ENCODE data around the gene UBQLN4.

UBQLN4 gene

DNA sequence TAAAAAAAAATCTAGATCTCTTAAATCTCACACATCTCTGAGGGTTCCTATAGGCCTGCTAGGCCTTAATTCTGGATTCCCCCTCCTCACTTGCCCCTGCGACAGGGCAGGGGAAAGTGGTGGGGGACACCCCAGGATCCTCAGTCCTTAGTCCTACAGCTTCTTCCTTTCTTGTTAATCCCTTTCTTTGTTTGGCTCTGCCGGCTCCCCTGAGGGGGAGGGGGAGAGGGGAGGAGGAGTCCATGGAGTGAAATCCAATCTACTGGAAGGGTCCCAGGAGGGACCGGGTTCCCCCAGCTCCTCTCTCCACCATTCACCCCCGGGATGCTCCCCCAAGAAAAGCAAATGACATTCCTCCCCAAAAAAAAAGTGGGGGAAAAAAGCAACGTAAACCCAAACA lies 20.1 kb upstream of the UBQLN4 start:
- TF ChIP-seq EP300 (IDR thresholded peaks at IDR 0.05; ENCODE audit: borderline replicate concordance) = no peak
- no peak for TF ChIP-seq ZBTB7A (IDR thresholded peaks at IDR 0.05; ENCODE audit: low read depth)
- no peak for TF ChIP-seq CEBPB (IDR thresholded peaks at IDR 0.05)
- no peak for TF ChIP-seq TAF1 (IDR thresholded peaks at IDR 0.05; ENCODE audit: low read depth)

DNA sequence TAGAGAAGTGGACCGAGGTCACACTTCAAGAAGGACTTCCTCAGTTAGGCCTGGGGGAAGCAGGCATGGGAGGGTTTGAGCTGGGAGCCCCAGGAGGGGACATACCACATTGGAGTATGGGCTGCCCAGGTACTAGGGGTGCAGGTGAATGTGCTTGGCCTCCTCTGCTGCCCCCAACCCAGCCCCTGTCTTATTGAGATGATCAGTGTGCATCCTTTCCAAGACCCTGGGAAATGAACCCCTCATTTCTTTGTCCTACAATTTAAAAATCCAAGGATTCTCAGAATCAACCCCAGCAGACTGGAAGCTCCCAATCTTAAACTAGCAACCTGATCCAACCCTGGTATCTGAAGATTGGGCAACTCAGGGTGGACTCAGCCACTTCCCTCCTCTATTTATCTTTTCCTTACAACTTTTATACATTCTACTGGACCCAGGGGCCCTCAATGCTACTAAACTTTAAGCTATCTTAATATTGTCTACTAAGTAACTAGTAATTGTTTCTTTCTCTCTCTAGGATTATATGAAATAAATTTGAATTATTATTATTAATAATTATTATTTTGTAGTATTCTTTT lies 19.6 kb upstream of the UBQLN4 start:
- TF ChIP-seq, protein P1, sequence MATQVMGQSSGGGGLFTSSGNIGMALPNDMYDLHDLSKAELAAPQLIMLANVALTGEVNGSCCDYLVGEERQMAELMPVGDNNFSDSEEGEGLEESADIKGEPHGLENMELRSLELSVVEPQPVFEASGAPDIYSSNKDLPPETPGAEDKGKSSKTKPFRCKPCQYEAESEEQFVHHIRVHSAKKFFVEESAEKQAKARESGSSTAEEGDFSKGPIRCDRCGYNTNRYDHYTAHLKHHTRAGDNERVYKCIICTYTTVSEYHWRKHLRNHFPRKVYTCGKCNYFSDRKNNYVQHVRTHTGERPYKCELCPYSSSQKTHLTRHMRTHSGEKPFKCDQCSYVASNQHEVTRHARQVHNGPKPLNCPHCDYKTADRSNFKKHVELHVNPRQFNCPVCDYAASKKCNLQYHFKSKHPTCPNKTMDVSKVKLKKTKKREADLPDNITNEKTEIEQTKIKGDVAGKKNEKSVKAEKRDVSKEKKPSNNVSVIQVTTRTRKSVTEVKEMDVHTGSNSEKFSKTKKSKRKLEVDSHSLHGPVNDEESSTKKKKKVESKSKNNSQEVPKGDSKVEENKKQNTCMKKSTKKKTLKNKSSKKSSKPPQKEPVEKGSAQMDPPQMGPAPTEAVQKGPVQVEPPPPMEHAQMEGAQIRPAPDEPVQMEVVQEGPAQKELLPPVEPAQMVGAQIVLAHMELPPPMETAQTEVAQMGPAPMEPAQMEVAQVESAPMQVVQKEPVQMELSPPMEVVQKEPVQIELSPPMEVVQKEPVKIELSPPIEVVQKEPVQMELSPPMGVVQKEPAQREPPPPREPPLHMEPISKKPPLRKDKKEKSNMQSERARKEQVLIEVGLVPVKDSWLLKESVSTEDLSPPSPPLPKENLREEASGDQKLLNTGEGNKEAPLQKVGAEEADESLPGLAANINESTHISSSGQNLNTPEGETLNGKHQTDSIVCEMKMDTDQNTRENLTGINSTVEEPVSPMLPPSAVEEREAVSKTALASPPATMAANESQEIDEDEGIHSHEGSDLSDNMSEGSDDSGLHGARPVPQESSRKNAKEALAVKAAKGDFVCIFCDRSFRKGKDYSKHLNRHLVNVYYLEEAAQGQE (IDR thresholded peaks at IDR 0.05; ENCODE audit: low read depth) = no peak

DNA sequence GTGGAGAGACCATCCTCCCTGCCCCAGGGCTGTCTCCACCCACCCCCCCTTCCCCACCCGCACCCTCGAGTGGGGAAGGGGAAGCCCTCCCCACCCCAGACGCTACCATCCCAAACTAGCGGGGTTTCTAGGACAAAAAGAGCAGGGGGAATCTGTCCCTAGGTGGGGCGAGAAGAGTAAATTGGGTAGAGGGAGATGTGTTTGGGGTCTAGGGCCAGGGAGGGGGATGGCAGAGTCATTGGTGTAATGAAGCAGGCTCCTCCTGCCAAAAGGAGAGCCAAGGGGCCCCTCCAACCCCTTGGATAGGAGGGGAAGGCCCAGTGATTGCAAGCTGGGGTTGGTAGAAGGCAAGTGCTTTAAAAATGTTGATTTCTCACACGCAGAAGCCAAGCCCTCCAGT lies 18.7 kb upstream of the UBQLN4 start:
- TF ChIP-seq EGR1 (IDR thresholded peaks at IDR 0.05) = no peak
- no peak for TF ChIP-seq NFIC (IDR thresholded peaks at IDR 0.05)
- TF ChIP-seq, protein P2, sequence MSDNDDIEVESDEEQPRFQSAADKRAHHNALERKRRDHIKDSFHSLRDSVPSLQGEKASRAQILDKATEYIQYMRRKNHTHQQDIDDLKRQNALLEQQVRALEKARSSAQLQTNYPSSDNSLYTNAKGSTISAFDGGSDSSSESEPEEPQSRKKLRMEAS (IDR thresholded peaks at IDR 0.05) = no peak
- no peak for TF ChIP-seq CREB1 (IDR thresholded peaks at IDR 0.05; ENCODE audit: low read depth)

DNA sequence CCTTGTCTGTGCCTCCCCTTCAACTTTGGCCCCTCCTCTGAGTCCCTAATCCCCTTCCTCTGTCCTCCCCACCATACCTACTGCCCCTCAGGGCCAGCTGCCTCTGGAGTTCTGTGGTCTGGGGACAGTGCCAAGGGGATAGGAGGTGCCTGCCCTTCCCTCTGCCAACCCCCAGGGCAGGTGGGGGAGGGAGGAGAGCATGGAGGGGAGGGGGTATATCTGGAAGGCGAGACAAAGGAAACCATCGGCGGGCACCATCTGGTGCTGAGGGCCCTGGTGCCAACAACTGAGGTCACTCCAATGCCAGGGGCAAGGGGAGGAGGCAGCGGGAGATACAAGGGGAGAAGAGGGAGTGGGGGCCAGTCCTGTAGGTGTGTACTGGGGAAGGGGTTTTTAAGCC lies 16.9 kb upstream of the UBQLN4 start:
- no peak for TF ChIP-seq EGR1 (IDR thresholded peaks at IDR 0.05)
- TF ChIP-seq CEBPB (IDR thresholded peaks at IDR 0.05) = no peak
- TF ChIP-seq FOXM1 (IDR thresholded peaks at IDR 0.05; ENCODE audit: borderline replicate concordance, low read depth) = no peak
- TF ChIP-seq, protein P2 (IDR thresholded peaks at IDR 0.05) = no peak
- TF ChIP-seq NFIC (IDR thresholded peaks at IDR 0.05) = no peak
- no peak for TF ChIP-seq YY1 (IDR thresholded peaks at IDR 0.05; ENCODE audit: low read depth)
- no peak for TF ChIP-seq TEAD4 (IDR thresholded peaks at IDR 0.05)
- no peak for TF ChIP-seq EP300 (IDR thresholded peaks at IDR 0.05; ENCODE audit: borderline replicate concordance)
- TF ChIP-seq CREB1 (IDR thresholded peaks at IDR 0.05; ENCODE audit: low read depth) = no peak
- no peak for TF ChIP-seq TAF1 (IDR thresholded peaks at IDR 0.05; ENCODE audit: low read depth)
- no peak for TF ChIP-seq RAD21 (IDR thresholded peaks at IDR 0.05; ENCODE audit: low read depth)
- no peak for TF ChIP-seq ZBTB7A (IDR thresholded peaks at IDR 0.05; ENCODE audit: low read depth)
- TF ChIP-seq, protein P3, sequence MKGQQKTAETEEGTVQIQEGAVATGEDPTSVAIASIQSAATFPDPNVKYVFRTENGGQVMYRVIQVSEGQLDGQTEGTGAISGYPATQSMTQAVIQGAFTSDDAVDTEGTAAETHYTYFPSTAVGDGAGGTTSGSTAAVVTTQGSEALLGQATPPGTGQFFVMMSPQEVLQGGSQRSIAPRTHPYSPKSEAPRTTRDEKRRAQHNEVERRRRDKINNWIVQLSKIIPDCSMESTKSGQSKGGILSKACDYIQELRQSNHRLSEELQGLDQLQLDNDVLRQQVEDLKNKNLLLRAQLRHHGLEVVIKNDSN (IDR thresholded peaks at IDR 0.05) = no peak
- TF ChIP-seq, protein P1 (IDR thresholded peaks at IDR 0.05; ENCODE audit: low read depth) = no peak
- TF ChIP-seq TCF12 (IDR thresholded peaks at IDR 0.05; ENCODE audit: low read depth) = no peak

DNA sequence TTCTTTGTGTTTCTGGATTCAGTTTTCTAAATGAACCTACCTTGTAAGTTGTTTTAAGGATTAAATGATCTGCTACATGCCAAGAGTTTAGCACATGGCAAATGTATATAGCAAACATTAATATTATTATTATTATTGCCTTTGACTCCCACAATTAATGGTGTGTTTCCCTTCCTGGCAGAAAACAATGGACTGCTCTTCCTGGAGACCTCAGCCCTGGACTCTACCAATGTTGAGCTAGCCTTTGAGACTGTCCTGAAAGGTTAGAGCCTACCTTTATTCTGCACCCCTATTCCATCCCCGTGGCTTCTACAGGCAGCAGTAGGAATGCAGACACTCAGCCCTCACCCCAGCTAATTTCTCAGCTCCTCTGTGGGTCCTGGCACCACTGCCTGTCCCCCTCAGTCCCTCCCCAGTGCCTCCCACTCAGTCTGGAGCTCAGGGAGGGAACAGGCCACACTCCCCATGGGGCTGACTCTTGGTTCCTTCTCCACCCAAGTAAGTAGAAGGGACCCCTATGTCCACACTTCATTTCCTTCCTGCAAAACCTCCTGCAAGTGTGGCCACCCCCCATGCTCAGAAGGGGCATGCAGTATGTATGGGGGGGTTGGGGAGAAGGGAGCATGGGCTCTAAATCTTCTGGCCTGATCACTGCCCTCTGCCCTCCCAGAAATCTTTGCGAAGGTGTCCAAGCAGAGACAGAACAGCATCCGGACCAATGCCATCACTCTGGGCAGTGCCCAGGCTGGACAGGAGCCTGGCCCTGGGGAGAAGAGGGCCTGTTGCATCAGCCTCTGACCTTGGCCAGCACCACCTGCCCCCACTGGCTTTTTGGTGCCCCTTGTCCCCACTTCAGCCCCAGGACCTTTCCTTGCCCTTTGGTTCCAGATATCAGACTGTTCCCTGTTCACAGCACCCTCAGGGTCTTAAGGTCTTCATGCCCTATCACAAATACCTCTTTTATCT lies 16.2 kb upstream of the UBQLN4 start:
- TF ChIP-seq EP300 (IDR thresholded peaks at IDR 0.05; ENCODE audit: borderline replicate concordance) = no peak
- no peak for TF ChIP-seq TEAD4 (IDR thresholded peaks at IDR 0.05)
- TF ChIP-seq TCF12 (IDR thresholded peaks at IDR 0.05; ENCODE audit: low read depth) = no peak
- TF ChIP-seq YY1 (IDR thresholded peaks at IDR 0.05; ENCODE audit: low read depth) = no peak
- no peak for TF ChIP-seq FOXM1 (IDR thresholded peaks at IDR 0.05; ENCODE audit: borderline replicate concordance, low read depth)
- no peak for TF ChIP-seq NFIC (IDR thresholded peaks at IDR 0.05)
- TF ChIP-seq, protein P3 (IDR thresholded peaks at IDR 0.05) = no peak
- TF ChIP-seq, protein P1 (IDR thresholded peaks at IDR 0.05; ENCODE audit: low read depth) = no peak
- no peak for TF ChIP-seq ZBTB7A (IDR thresholded peaks at IDR 0.05; ENCODE audit: low read depth)
- no peak for TF ChIP-seq CREB1 (IDR thresholded peaks at IDR 0.05; ENCODE audit: low read depth)
- TF ChIP-seq TAF1 (IDR thresholded peaks at IDR 0.05; ENCODE audit: low read depth) = no peak
- TF ChIP-seq EGR1 (IDR thresholded peaks at IDR 0.05) = no peak
- TF ChIP-seq CEBPB (IDR thresholded peaks at IDR 0.05) = no peak
- TF ChIP-seq RAD21 (IDR thresholded peaks at IDR 0.05; ENCODE audit: low read depth) = no peak
- TF ChIP-seq, protein P2 (IDR thresholded peaks at IDR 0.05) = no peak

All from Ishikawa (cell line).